Pancreas (tissue), 10 donors: ENCODE results near the gene SORCS2. TPM values are rescaled to one million over a fixed set of nuclear protein-coding genes. Genes with fewer than 3 reads are reported as not detected.

Source experiments
- ATAC-seq, 4 donors: fragments of 200-7000 bp; cut with Tn5 transposase; one replicate each; pipeline versions ENCODE4 v1.8.0 to v1.9.1; 2020; ENCODE audit warnings: mild to moderate bottlenecking in 4 of 4, moderate library complexity in 4 of 4
- DNase-seq, 6 donors: peaks; one replicate each; pipeline ENCODE4 v3.0.0-alpha.2; 2020
- FAIRE-seq: peaks from 2 replicates; lab custom pipeline; 2012; peaks lifted over from hg19 to GRCh38; lab: Jason Lieb, UNC
- H3K27ac ChIP-seq, 4 donors: fragments of 200-600 bp; sonication (generic); 1 replicate in 3 of 4; 2 replicates in 1 of 4; pipeline versions ENCODE4 v1.5.0 to v1.8.0; 2020
- H3K27me3 ChIP-seq, 4 donors: fragments of 200-600 bp; one replicate each; pipeline ENCODE4 v1.8.0; 2021
- H3K36me3 ChIP-seq, 3 donors: fragments of 200-600 bp; sonication (generic) in 1 of 3; one replicate each; pipeline versions ENCODE4 v1.5.0 to v1.8.0; 2020 to 2021
- H3K4me1 ChIP-seq, 3 donors: fragments of 200-600 bp; one replicate each; pipeline ENCODE4 v1.8.0; 2021
- H3K4me3 ChIP-seq, 4 donors: fragments of 200-600 bp; sonication (generic) in 2 of 4; one replicate each; pipeline versions ENCODE4 v1.5.0 to v1.8.0; 2020 to 2021
- H3K9me3 ChIP-seq, 4 donors: fragments of 200-600 bp; one replicate each; pipeline ENCODE4 v1.8.0; 2021
- CTCF ChIP-seq, 4 donors: fragments of 200-600 bp; sonication (generic) in 3 of 4; IDR thresholded peaks; one replicate each; pipeline versions ENCODE4 v1.5.0 to v1.8.0; 2021; ENCODE audit warnings: antibody characterized with exemption in 4 of 4
- WGBS, 2 donors: extraction: QIAGEN DNeasy Blood & Tissue Kit; methylation state at CpG; one replicate each; pipeline ENCODE4 v1.1.7; 2013; 5-methylcytosine and 5-hydroxymethylcytosine counted together
- intact Hi-C, 3 donors: fragments of 100-400 bp; cut with DNase I; formaldehyde crosslinking; loops; one replicate each; pipeline versions ENCODE4 v1.11.1 to v1.14.2; 2022
- polyA plus RNA-seq, 2 donors: library from polyadenylated mRNA; stranded (reverse); fragments of 200-250 nt; gene quantifications; one replicate each; pipeline ENCODE4 v1.2.3, GENCODE V29; 2013
- total RNA-seq, 6 donors: library from RNA; stranded (reverse); fragmentation: NEBNext Ultra II Directional in 4 of 6; extraction: Animal tissue kit (Norgen Biotek cat#: 25700) in 4 of 6; gene quantifications; one replicate each; pipeline versions ENCODE4 v1.2.1 to v1.2.4, GENCODE V29; 2021 to 2023
- donor health status: healthy with polysubstance abuse.
- donor health status: DM: no; HTN: no; CAD: no; lungs with moderate emphysema.
- donor health status: DM: no; HTN: no; CAD: no.
- donor health status: control.
- donor health status: control.
- donor health status: Bipolar disorder and iron deficiency.
- donor health status: DM: yes; HTN: yes; CAD: no.
- donor health status: DM: no; HTN: no; CAD: no.
- donor health status: DM: no; HTN: no; CAD: no.
- donor health status: DM: yes; HTN: yes; CAD: no.

The SORCS2 gene
- total and polyA plus RNA-seq, 8 donors, result 0.14 to 1.7 (median 0.42) TPM

- no peak for TF ChIP-seq CTCF (IDR thresholded peaks at IDR 0.05)
- H3K4me3 ChIP-seq, result no peak overlapping the region
- ATAC-seq (no peak), FAIRE-seq (no peak), DNase-seq (peak in 1 of 6 donors; percentile 37)
- no peak overlapping the region for H3K27ac ChIP-seq
- H3K27me3 ChIP-seq, result no peaks in the 10 kb centered on the region
- WGBS, 2 donors, result 73 to 79% methylated on average over 9 of the region's 9 CpGs
- no peaks in the 10 kb centered on the region for H3K9me3 ChIP-seq
- H3K4me1 ChIP-seq, result no peaks in the 10 kb centered on the region
- no peaks in the 10 kb centered on the region for H3K36me3 ChIP-seq
- intact Hi-C loops, result no loop called here
These were observed 236.7 kb downstream of the SORCS2 start for GRCh38 chr4:7429069-7429416.

GRCh38 chr4:7429601-7430078 lies 237.3 kb downstream of the SORCS2 start:
- TF ChIP-seq CTCF (IDR thresholded peaks at IDR 0.05), result no peak
- Histone ChIP-seq H3K4me1 (no peaks in the 10 kb centered on the region), H3K27ac (no peak overlapping the region), H3K27me3 (no peaks in the 10 kb centered on the region), H3K9me3 (no peaks in the 10 kb centered on the region), H3K36me3 (no peaks in the 10 kb centered on the region), H3K4me3 (no peak overlapping the region)
- no peak for FAIRE-seq
- ATAC-seq, result no peak
- 55 to 57% methylated on average over 17 of the region's 17 CpGs for WGBS, 2 donors
- DNase-seq, result peak in 2 of 6 donors; percentile 10 to 39
- intact Hi-C loops, result no loop called here

- Histone ChIP-seq H3K27ac (no peak overlapping the region), H3K9me3 (no peaks in the 10 kb centered on the region), H3K4me3 (no peak overlapping the region), H3K27me3 (no peaks in the 10 kb centered on the region), H3K4me1 (no peaks in the 10 kb centered on the region), H3K36me3 (no peaks in the 10 kb centered on the region)
- WGBS, 2 donors, result 44 to 48% methylated on average over 15 to 16 of the region's 16 CpGs
- intact Hi-C loops, result no loop called here
- DNase-seq, result peak in 3 of 6 donors; percentile 4 to 43 (median 41)
- no peak for ATAC-seq
- no peak for TF ChIP-seq CTCF (IDR thresholded peaks at IDR 0.05)
- FAIRE-seq, result no peak
These were observed 238.1 kb downstream of the SORCS2 start for GRCh38 chr4:7430368-7430964.

GRCh38 chr4:7430965-7431695 lies 238.8 kb downstream of the SORCS2 start:
- no peaks in the 10 kb centered on the region for H3K9me3 ChIP-seq
- H3K27me3 ChIP-seq, result no peaks in the 10 kb centered on the region
- no peak overlapping the region for H3K27ac ChIP-seq
- H3K4me1 ChIP-seq, result no peaks in the 10 kb centered on the region
- no peak for TF ChIP-seq CTCF (IDR thresholded peaks at IDR 0.05)
- no peak overlapping the region for H3K4me3 ChIP-seq
- intact Hi-C loops, result no loop called here
- WGBS, 2 donors, result 66 to 67% methylated on average over 17 of the region's 17 CpGs
- FAIRE-seq (no peak), ATAC-seq (no peak), DNase-seq (peak in 2 of 6 donors; percentile 49 to 53)
- no peaks in the 10 kb centered on the region for H3K36me3 ChIP-seq
